ENCODE results near the gene CALHM1. TPM values are rescaled to one million over a fixed set of nuclear protein-coding genes. Genes with fewer than 3 reads are reported as not detected.
A peak's percentile ranks its signal among the peaks of the same experiment; 100 is the strongest.

The CALHM1 gene
- total RNA-seq, 1 donor from 2014 or later = not detected

DNA sequence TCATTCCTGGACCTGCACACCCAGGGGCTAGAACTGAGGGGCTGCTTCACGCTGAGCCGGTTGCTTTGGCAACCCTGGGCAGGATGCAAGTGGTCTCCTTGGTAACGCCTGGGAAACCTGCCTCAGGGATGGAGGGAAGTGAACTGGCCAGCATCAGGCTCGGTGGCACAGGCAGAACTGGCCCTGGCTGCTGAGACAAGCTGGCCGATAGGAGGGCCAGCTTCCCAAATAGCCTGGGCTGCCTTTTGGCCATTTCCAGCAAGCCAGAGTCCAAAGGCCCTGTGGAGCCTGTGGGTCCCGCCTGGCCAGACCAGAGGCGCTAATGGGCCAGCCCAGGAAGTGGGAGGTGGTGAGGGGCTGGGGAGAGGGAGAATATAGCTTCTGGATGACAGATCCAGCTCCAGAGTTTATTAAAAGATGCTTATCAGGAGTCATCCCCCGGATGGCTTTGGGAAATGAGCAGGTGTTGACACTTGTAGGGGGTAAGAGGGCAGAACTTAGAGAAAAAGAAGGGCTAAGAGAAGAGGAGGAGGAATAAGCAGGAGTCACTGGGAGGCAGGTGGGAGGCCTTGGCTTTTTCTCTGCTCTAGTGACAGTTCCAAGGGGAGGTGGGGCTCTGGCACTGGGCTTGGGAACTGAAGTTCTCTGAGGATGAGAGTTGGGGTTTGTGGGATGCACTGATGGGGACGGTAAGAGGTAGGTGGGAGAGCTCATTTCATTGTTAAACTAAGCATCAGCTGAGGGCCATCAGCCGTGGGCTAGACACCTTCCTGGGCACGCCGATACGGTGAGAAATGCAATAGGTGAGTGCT is 44.4 kb upstream of the CALHM1 start:
- Mint-ChIP-seq H3K9me3 (ENCODE audit: low read depth) (no peaks in the 10 kb centered on the region), H3K36me3 (ENCODE audit: low read depth) (no peaks in the 10 kb centered on the region), H3K4me1 (ENCODE audit: low read depth) (peaks cover 14% of the 10 kb centered on the region), H3K27ac (ENCODE audit: unreplicated experiment) (no peak overlapping the region), H3K4me3 (ENCODE audit: unreplicated experiment) (no peak overlapping the region), H3K27me3 (ENCODE audit: low read depth) (peaks cover 61% of the 10 kb centered on the region)
- peak; percentile 41 for DNase-seq (ENCODE audit: low spot score)
- TF ChIP-seq, protein P1, sequence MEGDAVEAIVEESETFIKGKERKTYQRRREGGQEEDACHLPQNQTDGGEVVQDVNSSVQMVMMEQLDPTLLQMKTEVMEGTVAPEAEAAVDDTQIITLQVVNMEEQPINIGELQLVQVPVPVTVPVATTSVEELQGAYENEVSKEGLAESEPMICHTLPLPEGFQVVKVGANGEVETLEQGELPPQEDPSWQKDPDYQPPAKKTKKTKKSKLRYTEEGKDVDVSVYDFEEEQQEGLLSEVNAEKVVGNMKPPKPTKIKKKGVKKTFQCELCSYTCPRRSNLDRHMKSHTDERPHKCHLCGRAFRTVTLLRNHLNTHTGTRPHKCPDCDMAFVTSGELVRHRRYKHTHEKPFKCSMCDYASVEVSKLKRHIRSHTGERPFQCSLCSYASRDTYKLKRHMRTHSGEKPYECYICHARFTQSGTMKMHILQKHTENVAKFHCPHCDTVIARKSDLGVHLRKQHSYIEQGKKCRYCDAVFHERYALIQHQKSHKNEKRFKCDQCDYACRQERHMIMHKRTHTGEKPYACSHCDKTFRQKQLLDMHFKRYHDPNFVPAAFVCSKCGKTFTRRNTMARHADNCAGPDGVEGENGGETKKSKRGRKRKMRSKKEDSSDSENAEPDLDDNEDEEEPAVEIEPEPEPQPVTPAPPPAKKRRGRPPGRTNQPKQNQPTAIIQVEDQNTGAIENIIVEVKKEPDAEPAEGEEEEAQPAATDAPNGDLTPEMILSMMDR (IDR thresholded peaks at IDR 0.05) = no peak

DNA sequence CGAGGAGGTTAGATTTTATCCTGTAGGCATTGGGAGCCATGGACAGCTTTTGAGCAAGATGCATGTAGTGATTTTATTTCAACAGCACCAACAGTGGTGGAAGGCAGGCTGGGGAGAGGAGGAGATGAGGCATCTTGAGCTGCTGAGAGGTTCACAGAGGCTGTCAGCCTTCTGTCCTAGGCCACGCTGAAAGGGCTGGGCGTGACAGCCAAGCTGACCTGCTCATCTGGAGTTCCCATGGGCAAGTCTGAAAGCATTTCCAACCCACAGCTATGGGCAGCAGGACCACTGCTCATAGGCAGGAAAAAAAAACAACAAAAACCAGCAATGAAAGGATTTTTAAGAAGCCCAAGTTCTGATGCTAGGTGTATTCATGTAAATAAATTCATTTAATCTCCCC is 42.5 kb upstream of the CALHM1 start:
- H3K36me3 Mint-ChIP-seq (ENCODE audit: low read depth) = peaks cover 2% of the 10 kb centered on the region
- H3K9me3 Mint-ChIP-seq (ENCODE audit: low read depth) = no peaks in the 10 kb centered on the region
- TF ChIP-seq, protein P1 (IDR thresholded peaks at IDR 0.05) = no peak
- H3K27me3 Mint-ChIP-seq (ENCODE audit: low read depth) = peaks cover 59% of the 10 kb centered on the region
- no peak overlapping the region for H3K27ac Mint-ChIP-seq (ENCODE audit: unreplicated experiment)
- peaks cover 14% of the 10 kb centered on the region for H3K4me1 Mint-ChIP-seq (ENCODE audit: low read depth)
- H3K4me3 Mint-ChIP-seq (ENCODE audit: unreplicated experiment) = no peak overlapping the region
- DNase-seq (ENCODE audit: low spot score) = peak; percentile 51

DNA sequence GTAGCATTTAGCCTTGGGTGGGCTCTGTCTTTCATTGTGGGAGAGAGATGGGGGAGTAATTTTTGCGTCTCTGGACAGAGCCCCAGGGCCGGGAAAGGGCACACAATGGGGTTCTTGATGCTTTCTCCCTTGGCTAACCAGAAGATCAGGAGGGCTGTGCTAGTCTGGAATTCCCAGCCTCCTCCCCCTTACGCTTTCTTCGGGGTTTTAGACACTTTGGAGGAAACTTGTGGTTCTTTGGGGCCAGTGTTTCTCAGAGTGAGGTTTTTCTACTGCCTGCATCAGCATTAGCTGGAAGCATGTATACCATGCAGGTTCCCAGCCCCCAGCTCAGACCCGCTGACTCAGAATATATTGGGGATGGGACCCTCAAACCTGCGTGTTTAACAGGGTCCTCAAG is 41.8 kb upstream of the CALHM1 start:
- Mint-ChIP-seq H3K4me3 (ENCODE audit: unreplicated experiment) (no peak overlapping the region), H3K9me3 (ENCODE audit: low read depth) (no peaks in the 10 kb centered on the region), H3K36me3 (ENCODE audit: low read depth) (peaks cover 2% of the 10 kb centered on the region), H3K27ac (ENCODE audit: unreplicated experiment) (no peak overlapping the region), H3K4me1 (ENCODE audit: low read depth) (peaks cover 14% of the 10 kb centered on the region), H3K27me3 (ENCODE audit: low read depth) (peaks cover 58% of the 10 kb centered on the region)
- no peak for DNase-seq (ENCODE audit: low spot score)
- TF ChIP-seq, protein P1 (IDR thresholded peaks at IDR 0.05) = no peak

DNA sequence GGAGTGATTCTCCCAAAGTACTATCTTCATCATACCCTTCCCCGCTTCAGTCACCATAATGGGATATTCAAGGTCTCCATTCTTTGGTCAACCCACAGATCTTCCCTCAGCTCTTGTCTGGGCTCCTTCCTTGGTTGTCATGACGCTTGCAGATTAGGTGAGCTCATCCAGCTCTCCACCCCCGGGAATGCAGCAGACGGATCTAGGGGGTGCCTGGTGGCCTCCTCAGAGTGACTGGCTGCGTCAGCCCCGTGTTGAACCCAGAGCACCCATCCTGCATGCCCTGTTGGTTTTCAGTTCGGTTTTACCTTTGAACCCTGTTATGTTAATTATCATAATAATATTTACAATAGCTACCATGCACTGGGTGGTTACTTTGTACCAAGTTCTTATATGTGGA is 41.2 kb upstream of the CALHM1 start:
- Mint-ChIP-seq H3K27ac (ENCODE audit: unreplicated experiment) (no peak overlapping the region), H3K36me3 (ENCODE audit: low read depth) (peaks cover 2% of the 10 kb centered on the region), H3K27me3 (ENCODE audit: low read depth) (peaks cover 63% of the 10 kb centered on the region), H3K4me1 (ENCODE audit: low read depth) (peaks cover 14% of the 10 kb centered on the region), H3K9me3 (ENCODE audit: low read depth) (no peaks in the 10 kb centered on the region), H3K4me3 (ENCODE audit: unreplicated experiment) (no peak overlapping the region)
- peak; percentile 51 for DNase-seq (ENCODE audit: low spot score)
- TF ChIP-seq, protein P1 (IDR thresholded peaks at IDR 0.05) = no peak

DNA sequence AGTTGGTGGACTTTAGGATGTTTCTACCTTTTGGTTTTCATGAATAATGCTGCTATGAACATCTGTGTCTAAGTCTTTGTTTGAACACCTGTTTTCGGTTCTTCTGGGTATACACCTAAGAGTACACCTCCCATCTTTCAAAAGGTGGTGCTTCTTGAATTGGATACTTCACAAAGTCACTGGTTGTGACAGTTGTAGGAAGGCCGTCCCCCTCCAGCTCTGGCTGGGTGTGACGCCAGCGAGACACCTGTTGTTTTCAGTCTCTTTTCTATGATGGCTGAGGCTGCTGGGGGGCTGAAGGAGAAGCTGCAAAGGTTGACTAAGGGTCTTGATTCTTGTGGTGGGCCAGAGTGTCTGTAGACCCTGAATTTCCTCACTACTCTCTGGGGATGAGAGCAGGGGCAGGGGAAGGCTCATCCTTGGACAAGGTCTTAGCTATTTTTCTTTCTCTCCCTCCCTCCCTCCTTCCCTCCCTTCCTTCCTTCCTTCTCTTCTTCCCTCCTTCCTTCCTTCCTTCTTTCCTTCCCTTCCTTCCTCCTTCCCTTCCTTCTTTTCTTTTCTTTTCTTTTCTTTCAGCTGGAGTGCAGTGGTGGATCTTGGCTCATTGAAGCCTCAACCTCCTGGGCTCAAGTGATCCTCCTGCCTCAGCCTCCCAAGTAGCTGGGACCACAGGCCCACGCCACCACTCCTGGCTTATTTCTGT is 40.4 kb upstream of the CALHM1 start:
- no peak overlapping the region for H3K4me3 Mint-ChIP-seq (ENCODE audit: unreplicated experiment)
- TF ChIP-seq, protein P1 (IDR thresholded peaks at IDR 0.05) = no peak
- DNase-seq (ENCODE audit: low spot score) = peak; percentile 28
- peaks cover 67% of the 10 kb centered on the region for H3K27me3 Mint-ChIP-seq (ENCODE audit: low read depth)
- H3K4me1 Mint-ChIP-seq (ENCODE audit: low read depth) = peaks cover 12% of the 10 kb centered on the region
- H3K9me3 Mint-ChIP-seq (ENCODE audit: low read depth) = no peaks in the 10 kb centered on the region
- H3K27ac Mint-ChIP-seq (ENCODE audit: unreplicated experiment) = no peak overlapping the region
- peaks cover 2% of the 10 kb centered on the region for H3K36me3 Mint-ChIP-seq (ENCODE audit: low read depth)

All from chondrocyte (in vitro differentiated cells).